Stimulated activated CD4-positive, alpha-beta T cell treated with anti-CD3 and anti-CD28 coated beads, Interleukin-2, amount 100 ng/mL, for 48 hours (primary cell): ENCODE measurements around the gene NEK8.
"Not testable (repeated sequence)": the region's sequence is repeated elsewhere in the genome, so short reads cannot be mapped to it uniquely, and the experiment has no call there.

Source experiments
- DNase-seq, 2 donors: peaks; one replicate each; pipeline ENCODE4 v3.0.0-alpha.2; 2020

The NEK8 gene

DNA sequence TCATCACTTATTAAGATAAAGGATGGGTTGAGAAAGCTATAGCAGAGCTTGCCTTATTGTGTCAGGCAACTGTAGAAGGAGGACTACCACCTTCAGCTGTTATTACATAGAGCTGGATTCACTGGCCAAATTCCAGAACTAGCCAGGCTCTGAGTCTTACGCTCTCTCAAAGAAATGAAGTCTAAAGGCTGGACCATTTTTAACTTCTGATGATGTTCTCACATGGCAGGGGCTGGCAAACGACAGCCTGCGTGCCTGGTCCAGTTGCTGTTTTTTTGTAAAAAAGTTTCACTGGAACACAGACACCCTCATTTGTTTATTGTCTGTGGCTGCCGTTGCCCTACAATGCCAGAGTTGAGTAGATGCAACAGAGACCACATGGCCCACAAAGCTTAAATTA lies 36.5 kb downstream of the NEK8 start:
- no peak for DNase-seq

- no peak for DNase-seq
Observed at GRCh38 chr17:28773736-28774135, 45.1 kb downstream of the NEK8 start.

- DNase-seq = no peak
Observed at GRCh38 chr17:28774206-28774605, 45.6 kb downstream of the NEK8 start.

- no peak for DNase-seq
Observed at GRCh38 chr17:28777178-28777577, 48.6 kb downstream of the NEK8 start.

DNA sequence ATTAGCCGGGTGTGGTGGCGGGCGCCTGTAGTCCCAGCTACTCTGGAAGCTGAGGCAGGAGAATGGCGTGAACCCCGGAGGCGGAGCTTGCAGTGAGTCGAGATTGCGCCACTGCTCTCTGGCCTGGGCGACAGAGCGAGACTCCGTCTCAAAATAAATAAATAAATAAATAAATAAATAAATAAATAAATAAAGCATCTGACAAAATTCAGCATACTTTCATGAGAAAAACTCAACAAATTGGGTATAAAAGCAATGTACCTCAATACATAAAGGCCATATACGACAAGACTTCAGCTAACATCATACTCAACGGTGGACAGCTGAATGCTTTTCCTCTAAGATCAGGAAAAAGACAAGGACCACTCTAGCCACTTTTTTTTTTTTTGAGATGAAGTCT lies 51.0 kb downstream of the NEK8 start:
- not testable (repeated sequence) for DNase-seq

GRCh38 chr17:28783161-28783560 lies 54.6 kb downstream of the NEK8 start:
- no peak for DNase-seq

DNA sequence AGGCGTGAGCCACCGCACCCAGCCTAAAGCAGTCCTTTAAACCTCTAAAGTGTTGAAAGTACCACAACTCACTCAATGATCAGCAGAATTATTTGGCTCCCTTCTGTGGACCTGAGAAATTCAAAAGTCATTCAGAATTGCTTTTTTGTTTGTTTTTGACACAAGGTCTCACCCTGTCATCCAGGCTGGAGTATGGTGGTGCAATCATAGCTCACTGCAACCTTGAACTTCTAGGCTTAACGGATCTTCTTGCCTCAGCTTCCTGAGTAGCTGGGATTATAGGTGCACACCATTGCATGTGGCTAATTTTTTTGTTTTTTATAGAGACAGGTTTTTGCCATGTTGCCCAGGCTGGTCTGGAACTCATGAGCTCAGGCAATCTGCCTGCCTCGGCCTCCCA lies 59.5 kb downstream of the NEK8 start:
- DNase-seq = no peak
